ENCODE measurements around the gene BUD23.
"Not testable (repeated sequence)": the region's sequence is repeated elsewhere in the genome, so short reads cannot be mapped to it uniquely, and the experiment has no call there.

Gene BUD23

GRCh38 chr7:73704640-73705550 is 21.5 kb downstream of the BUD23 start:
- Histone ChIP-seq H3K4me2 (peak overlapping the region; percentile 99), H3K4me1 (peaks cover 86% of the 10 kb centered on the region), H3K9ac (peak overlapping the region; percentile 78), H4K20me1 (peaks cover 58% of the 10 kb centered on the region), H3K27ac (peak overlapping the region; percentile 91), H3K9me3 (no peaks in the 10 kb centered on the region), H3K27me3 (no peaks in the 10 kb centered on the region), H3K4me3 (peak overlapping the region; percentile 54), H3K36me3 (peaks cover under 1% of the 10 kb centered on the region)
- TF ChIP-seq Cebpa-rat (IDR thresholded peaks at IDR 0.05), result no peak

DNA sequence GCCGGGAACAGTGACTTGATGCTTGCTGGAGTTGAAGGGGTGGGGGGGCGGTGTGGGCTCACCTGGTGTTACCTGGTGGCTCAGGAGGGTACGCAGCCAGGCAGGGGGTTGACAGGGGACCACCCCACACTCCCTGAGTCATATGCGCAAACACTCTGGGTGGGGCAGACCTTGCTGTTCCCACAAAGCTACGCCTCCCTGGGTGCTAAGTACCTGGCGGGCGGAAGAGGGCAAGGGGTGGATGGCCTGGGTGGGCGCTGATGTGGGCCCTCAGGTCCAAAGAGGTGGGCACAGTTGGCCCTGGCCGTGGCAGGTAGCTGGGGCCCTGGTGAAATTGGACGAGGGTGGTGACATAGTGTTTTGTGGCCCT is 22.1 kb downstream of the BUD23 start:
- TF ChIP-seq Cebpa-rat (IDR thresholded peaks at IDR 0.05), result no peak
- H4K20me1 ChIP-seq, result peaks cover 58% of the 10 kb centered on the region

GRCh38 chr7:73706126-73707044 is 23.0 kb downstream of the BUD23 start:
- no peak for TF ChIP-seq Cebpa-rat (IDR thresholded peaks at IDR 0.05)
- Histone ChIP-seq H3K27ac (peak overlapping the region; percentile 91), H3K4me1 (peaks cover 92% of the 10 kb centered on the region), H3K9me3 (no peaks in the 10 kb centered on the region), H3K4me2 (peak overlapping the region; percentile 99), H3K9ac (peak overlapping the region; percentile 78), H3K27me3 (peaks cover 7% of the 10 kb centered on the region; the same call in 1 of the 2 replicates), H3K4me3 (peak overlapping the region; percentile 54), H4K20me1 (peaks cover 58% of the 10 kb centered on the region), H3K36me3 (no peaks in the 10 kb centered on the region)

More for the DNA sequence above, 22.1 kb downstream of the BUD23 start:
- peak overlapping the region; percentile 99 for H3K4me2 ChIP-seq
- H3K27me3 ChIP-seq, result 0 out of 2 replicates have a peak, but pooled peaks cover under 1% of the 10 kb centered on the region
- no peaks in the 10 kb centered on the region for H3K9me3 ChIP-seq
- H3K4me1 ChIP-seq, result peaks cover 84% of the 10 kb centered on the region
- peak overlapping the region; percentile 54 for H3K4me3 ChIP-seq
- peak overlapping the region; percentile 91 for H3K27ac ChIP-seq
- no peaks in the 10 kb centered on the region for H3K36me3 ChIP-seq
- H3K9ac ChIP-seq, result peak overlapping the region; percentile 78

DNA sequence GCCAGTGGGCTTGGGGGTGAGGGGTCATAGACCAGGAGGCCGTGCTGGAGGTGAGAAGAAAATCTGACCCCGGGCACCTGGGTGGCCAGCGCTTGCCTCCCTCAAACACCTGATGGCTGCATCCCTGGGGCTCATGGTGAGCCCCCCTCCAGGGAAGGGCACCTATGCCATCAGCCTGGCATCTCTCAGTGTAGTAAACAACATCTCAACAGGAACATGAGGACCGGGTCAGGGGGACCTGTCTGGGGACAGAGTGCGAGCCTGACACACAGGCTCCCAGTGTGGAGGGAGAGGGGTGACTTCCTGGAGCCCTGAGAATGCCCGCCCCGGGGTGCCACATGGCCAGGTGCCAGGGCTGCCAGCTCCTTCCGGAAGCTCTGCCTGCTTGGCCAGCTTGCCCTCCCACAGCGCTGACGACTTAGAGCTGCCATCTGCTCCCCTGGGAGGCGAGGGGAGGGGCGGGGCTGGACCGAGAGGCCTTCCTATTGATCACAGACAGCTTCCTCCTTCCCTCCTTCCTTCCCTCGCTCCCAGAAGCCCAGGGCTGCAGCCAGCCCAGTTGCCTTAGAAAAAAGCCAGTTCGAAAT is 23.7 kb downstream of the BUD23 start:
- no peak for TF ChIP-seq Cebpa-rat (IDR thresholded peaks at IDR 0.05)
- H3K9ac ChIP-seq, result peak overlapping the region; percentile 78
- peak overlapping the region; percentile 54 for H3K4me3 ChIP-seq
- H4K20me1 ChIP-seq, result peaks cover 59% of the 10 kb centered on the region
- H3K36me3 ChIP-seq, result no peaks in the 10 kb centered on the region
- peaks cover 93% of the 10 kb centered on the region for H3K4me1 ChIP-seq
- H3K27ac ChIP-seq, result peak overlapping the region; percentile 91
- peak overlapping the region; percentile 99 for H3K4me2 ChIP-seq
- no peaks in the 10 kb centered on the region for H3K9me3 ChIP-seq
- peaks cover 15% of the 10 kb centered on the region; the same call in 1 of the 2 replicates for H3K27me3 ChIP-seq

DNA sequence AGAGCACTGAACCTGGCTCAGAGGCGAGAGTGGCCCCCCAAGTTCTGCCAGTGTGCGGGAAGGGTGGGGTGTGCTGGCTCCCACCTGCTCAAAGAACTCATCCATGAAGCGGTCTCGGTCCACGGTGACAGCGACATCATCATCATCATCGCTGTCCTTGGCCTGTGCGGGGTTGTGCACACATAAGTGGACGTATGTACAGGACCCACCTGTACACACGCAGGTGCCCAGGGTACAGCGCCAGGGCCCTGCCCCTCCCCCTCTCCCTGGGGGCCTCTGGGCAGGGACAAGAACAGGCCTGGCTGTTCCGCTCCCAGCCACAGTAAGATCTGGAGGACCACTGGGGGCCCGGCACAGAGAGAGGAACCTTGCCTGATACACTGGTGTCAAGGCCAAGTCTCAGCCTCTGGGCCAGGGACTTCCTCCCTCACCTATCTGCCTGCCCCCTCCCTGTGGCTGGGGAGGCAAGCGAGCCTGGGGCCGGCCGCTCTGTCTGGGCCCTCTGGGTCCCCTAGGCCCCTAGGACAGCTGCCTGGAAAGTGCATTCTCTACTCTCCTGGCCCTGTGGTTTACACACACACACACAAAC is 25.7 kb downstream of the BUD23 start:
- peaks cover 82% of the 10 kb centered on the region for H3K4me1 ChIP-seq
- H3K36me3 ChIP-seq, result no peaks in the 10 kb centered on the region
- H4K20me1 ChIP-seq, result peaks cover 67% of the 10 kb centered on the region
- H3K27ac ChIP-seq, result no peak overlapping the region
- no peak overlapping the region for H3K9ac ChIP-seq
- peak overlapping the region; percentile 99 for H3K4me2 ChIP-seq
- TF ChIP-seq Cebpa-rat (IDR thresholded peaks at IDR 0.05), result no peak
- H3K9me3 ChIP-seq, result no peaks in the 10 kb centered on the region
- no peak overlapping the region for H3K4me3 ChIP-seq
- H3K27me3 ChIP-seq, result peaks cover 34% of the 10 kb centered on the region

DNA sequence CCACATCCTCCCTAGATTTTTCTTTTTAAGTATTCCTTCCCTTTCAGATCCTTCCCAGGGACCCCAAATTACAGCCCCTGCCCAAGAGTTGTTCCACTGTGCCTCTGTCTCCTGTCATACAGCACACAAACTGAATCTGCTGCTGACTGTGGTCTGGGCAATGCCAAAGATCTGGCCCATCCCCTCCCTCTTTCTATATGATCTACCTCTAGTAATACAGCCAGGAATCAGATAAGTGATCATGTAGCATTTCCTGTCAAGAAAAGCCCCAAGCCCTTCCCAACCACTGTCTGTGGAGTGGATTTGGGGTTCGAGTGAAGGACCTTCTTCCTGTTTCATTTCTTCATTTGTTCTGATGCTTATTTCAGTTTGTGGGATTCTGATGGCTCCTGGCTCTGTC is 29.4 kb downstream of the BUD23 start:
- Histone ChIP-seq H3K9ac (no peak overlapping the region), H4K20me1 (peaks cover 96% of the 10 kb centered on the region), H3K4me3 (no peak overlapping the region), H3K4me1 (peaks cover 77% of the 10 kb centered on the region), H3K36me3 (no peaks in the 10 kb centered on the region), H3K27ac (no peak overlapping the region), H3K9me3 (no peaks in the 10 kb centered on the region), H3K4me2 (0 out of 2 replicates have a peak overlapping the region, but pooled peaks have one; percentile 9), H3K27me3 (peaks cover 66% of the 10 kb centered on the region)
- TF ChIP-seq Cebpa-rat (IDR thresholded peaks at IDR 0.05), result no peak

GRCh38 chr7:73713319-73713718 is 29.9 kb downstream of the BUD23 start:
- not testable (repeated sequence) for H3K9ac ChIP-seq, H3K4me3 ChIP-seq, H3K4me2 ChIP-seq, H3K27ac ChIP-seq, H3K36me3 ChIP-seq, H3K9me3 ChIP-seq
- Histone ChIP-seq H3K4me1 (peaks cover 77% of the 10 kb centered on the region), H3K27me3 (peaks cover 69% of the 10 kb centered on the region), H4K20me1 (peaks cover 100% of the 10 kb centered on the region)

DNA sequence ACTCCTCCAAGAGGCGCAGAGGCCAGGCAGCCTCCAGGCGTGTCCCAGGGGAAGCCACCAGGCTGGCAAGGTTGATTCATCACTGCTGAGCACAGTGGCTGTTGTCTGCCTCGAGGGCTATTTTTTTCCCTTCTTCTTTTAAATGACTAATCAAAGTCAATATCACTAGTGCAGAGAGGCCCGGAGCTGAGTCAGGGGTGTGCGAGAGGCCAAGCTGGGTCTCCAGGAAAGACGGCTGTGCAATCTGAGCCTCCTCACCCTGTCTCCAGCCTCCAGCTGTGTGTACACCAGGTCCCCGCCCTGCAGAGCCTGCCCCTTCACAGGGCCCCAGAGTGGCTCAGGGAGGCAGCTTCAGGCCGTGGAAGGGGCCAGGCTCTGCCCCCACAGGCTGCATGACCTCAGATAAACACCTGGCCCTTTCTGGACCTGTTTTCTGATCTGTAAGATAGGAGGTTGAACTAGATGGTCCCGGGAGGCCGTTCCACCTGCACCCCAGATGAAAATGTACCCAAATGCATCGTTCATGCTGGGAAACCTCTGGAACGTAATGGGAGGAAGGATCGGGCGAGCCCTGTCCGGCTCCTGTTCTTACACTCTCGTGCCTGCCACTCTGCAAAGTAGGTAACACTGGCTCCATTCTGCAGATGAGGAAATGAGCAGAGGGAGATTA is 32.4 kb downstream of the BUD23 start:
- H3K4me1 ChIP-seq, result peaks cover 78% of the 10 kb centered on the region
- no peak for TF ChIP-seq Cebpa-rat (IDR thresholded peaks at IDR 0.05)
- peak overlapping the region; percentile 100 for H3K4me2 ChIP-seq
- H3K36me3 ChIP-seq, result no peaks in the 10 kb centered on the region
- no peak overlapping the region; the same call in 1 of the 2 replicates for H3K9ac ChIP-seq
- H3K27me3 ChIP-seq, result peaks cover 83% of the 10 kb centered on the region
- peaks cover 91% of the 10 kb centered on the region for H4K20me1 ChIP-seq
- H3K9me3 ChIP-seq, result no peaks in the 10 kb centered on the region
- no peak overlapping the region for H3K4me3 ChIP-seq
- no peak overlapping the region for H3K27ac ChIP-seq

Measured in BLaER1 (cell line).